GM18520 (cell line): Measurements from ENCODE around the gene ASPSCR1.

ENCODE experiments used
- ATAC-seq: cut with Tn5 transposase; IDR thresholded peaks from one replicate; pipeline ENCODE4 v1.9.1; 2021; ENCODE audit not compliant: unreplicated experiment

Gene ASPSCR1

GRCh38 chr17:82051776-82052637 lies 74.6 kb downstream of the ASPSCR1 start, which contains the start of the genes GPS1 and RFNG:
Gene GPS1, plus strand, starts transcription at chr17:82051898. Its CDS starts 34 bp downstream, at chr17:82051932.
Gene RFNG, minus strand, starts transcription at chr17:82051811. Its CDS starts 45 bp downstream, at chr17:82051766.
- no peak for ATAC-seq

- ATAC-seq, result no peak
These were observed 75.2 kb downstream of the ASPSCR1 start for GRCh38 chr17:82052638-82053059.

- ATAC-seq, result no peak
These were observed 75.7 kb downstream of the ASPSCR1 start for GRCh38 chr17:82053130-82053529.

DNA sequence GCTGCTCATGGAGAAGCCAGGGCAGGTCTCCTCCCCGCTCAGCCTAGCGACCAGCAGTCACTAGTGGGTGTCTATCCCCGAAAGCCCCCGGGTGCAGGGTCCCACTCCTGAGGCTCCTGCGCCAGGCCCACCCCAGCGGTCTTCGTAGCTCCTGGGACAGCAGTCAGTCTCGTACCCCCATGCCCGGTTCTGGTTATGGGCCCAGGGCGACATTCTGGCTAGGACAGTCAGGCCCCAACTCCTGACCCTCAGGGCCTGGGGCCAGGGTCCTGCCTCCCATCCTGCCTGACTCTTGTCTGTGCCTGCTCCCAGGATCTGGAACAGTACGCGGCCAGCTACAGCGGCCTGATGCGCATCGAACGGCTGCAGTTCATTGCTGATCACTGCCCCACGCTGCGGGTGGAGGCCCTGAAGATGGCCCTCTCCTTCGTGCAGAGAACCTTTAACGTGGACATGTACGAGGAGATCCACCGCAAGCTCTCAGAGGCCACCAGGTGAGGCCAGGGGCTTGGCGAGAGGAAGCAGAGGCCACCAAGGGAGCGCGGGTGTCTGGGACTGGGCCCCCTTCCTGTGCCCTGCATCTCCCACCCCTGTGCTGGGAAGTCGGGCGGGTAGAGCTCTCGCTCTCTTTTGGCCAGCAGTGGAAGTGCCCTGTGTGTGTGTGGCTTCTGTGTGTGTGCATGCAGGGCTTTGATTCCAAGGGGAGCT lies 76.3 kb downstream of the ASPSCR1 start:
- ATAC-seq, result no peak

- no peak for ATAC-seq
These were observed 77.1 kb downstream of the ASPSCR1 start for GRCh38 chr17:82054351-82055022.

DNA sequence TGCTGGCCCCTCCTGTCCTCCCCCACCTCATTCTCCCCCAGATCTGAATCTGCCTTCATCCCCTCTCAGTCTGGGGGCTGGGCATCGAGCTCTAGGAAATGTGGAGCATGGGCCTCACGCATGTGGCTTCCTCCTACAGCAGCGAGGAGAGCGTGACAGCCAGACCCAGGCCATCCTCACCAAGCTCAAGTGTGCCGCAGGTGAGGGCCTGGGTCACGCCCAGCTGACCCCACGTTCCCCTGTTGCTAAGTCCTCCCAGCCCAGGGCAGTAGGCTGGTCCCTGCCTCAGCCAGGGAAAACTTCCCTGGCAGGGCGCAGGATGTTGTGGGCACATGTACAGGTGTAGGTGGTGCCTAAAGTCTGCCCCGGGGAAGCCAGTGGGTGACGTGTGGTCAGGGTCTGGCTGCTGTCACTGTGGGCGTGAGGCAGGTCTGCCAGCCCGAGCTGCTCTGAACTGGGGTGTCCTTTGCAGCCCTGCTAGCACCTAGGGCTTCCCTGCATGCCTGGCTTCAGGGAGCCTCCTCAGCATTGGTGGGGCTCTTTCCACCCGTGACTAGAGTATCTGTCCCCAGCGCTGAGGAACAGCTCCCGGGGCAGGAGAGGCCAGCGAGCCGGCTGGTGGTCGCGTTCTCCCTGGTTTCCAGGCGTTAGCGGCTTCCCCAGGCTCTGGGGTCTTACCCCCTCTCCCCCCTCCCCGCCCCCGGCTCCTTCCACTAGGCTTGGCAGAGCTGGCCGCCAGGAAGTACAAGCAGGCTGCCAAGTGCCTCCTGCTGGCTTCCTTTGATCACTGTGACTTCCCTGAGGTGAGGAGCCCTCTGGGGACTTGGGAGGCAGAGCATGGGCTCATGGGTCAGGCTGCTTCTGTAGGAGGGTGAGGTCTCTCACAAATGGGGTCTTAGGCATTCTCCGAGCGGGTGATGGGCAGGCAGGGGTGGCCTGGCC lies 77.9 kb downstream of the ASPSCR1 start:
- ATAC-seq, result no peak

DNA sequence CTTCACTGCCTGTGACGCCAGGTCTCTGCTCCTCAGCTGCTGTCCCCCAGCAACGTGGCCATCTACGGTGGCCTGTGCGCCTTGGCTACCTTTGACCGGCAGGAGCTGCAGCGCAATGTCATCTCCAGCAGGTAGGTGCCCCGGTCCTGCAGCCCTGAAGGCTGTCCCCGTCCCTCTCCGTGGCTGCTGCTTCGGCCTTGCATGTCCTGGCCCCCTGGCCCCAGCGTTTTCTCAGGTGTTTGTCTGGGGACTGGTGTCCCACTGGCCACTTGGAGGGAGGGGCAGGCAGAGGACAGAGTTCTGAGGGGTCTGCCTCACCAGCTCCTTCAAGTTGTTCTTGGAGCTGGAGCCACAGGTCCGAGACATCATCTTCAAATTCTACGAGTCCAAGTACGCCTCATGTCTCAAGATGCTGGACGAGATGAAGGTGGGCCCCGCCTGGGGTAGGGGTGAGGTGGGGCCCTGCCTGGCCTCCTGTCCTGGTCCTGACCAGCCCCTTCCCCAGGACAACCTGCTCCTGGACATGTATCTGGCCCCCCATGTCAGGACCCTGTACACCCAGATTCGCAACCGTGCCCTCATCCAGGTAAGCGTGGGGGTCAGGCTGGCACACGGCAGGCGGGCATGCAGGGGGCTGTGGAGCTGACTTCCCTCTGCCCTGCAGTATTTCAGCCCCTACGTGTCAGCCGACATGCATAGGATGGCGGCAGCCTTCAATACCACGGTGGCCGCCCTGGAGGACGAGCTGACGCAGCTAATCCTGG lies 78.7 kb downstream of the ASPSCR1 start:
- ATAC-seq, result no peak

GRCh38 chr17:82056729-82057621 lies 79.5 kb downstream of the ASPSCR1 start:
- no peak for ATAC-seq

GRCh38 chr17:82058230-82058854 lies 80.9 kb downstream of the ASPSCR1 start:
- no peak for ATAC-seq

GRCh38 chr17:82058855-82059249 lies 81.4 kb downstream of the ASPSCR1 start:
- ATAC-seq, result no peak

- ATAC-seq, result no peak
These were observed 82.0 kb downstream of the ASPSCR1 start for GRCh38 chr17:82059272-82060000.

DNA sequence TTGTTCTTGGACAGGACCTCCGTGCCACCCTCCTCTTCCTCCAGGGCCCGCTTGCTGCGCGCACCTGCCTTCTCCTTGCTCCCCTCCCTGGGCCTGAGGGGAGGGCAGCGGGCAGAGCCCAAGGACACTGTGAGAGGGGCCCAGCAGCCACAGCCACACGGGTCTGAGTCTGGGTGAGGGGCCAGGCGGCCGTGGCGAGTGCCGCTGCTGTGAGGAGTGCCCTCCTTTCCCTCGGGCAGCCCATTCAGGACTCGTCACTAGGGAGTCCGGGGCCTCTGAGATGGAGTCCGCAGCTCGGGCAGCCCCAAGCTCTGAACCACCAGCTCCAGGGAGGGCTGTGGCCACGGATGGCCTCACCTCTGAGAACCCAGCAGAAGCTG lies 82.6 kb downstream of the ASPSCR1 start:
- no peak for ATAC-seq

GRCh38 chr17:82060614-82061013 lies 83.2 kb downstream of the ASPSCR1 start:
- ATAC-seq, result no peak

- no peak for ATAC-seq
These were observed 83.9 kb downstream of the ASPSCR1 start for GRCh38 chr17:82061047-82061925.

DNA sequence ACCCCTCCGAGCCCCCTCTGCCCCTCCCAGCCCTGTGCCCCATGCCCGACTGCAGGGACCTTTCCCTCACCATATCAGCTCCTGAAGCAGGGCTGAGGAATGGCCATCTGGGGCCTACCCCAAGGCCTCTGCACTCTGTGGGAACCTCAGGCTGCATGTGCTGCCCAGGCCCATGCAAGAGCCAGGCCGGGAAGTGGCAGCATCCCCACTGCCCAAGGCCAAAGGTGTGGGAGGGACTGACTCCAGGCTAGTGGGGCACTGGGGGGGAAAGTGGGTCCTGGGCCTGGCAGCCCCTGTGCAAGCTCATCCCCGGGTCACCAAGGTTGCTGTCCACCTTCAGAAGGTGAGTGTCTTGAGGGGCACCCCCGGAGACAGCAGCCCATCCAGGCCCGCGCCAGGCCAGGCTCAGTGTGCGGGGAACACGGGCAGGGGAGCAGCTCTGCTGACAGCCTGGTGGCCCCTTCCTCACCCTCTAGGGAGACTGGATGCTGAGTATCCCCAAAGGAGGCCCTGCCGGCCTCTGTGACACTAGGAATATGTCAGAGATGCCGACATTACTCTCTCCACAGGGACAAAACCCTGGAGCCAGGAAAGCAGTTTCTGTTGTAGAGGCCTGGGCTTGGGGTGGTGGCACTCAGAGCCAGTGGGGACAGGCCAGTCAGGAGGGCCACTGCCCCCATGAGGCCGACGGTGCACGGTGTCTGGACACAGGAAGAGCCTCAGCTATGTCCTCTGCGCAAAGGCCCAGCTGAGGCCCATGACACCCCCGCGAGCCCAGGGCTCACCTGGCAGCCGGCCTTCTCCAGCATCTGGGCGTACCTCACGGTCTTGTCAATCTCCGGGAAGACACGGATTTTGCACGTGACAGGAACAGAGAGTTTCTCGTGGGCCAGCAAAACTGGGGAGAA lies 84.9 kb downstream of the ASPSCR1 start:
- no peak for ATAC-seq

GRCh38 chr17:82062984-82063368 lies 85.5 kb downstream of the ASPSCR1 start:
- no peak for ATAC-seq
